Naive B cell (primary cell): Measurements from ENCODE around the gene GPR142. TPM values are rescaled to one million over a fixed set of nuclear protein-coding genes. Genes with fewer than 3 reads are reported as not detected.

Experiments
- ATAC-seq, 2 donors: fragments of 150-1000 bp; cut with Tn5 transposase; 2 replicates each; pipeline ENCODE4 v1.10.0; 2021; ENCODE audit warnings: low read depth in 2 of 2, mild to moderate bottlenecking in 2 of 2, moderate library complexity in 2 of 2
- DNase-seq: peaks from one replicate; pipeline ENCODE4 v3.0.0; 2022
- H3K27ac Mint-ChIP-seq, 6 donors: one replicate each; pipeline ENCODE4 v1.8.0; 2020 to 2022; ENCODE audit warnings: mild to moderate bottlenecking in 6 of 6, mixed read lengths in 6 of 6, moderate library complexity in 5 of 6, inconsistent platforms in 2 of 6
- H3K27me3 Mint-ChIP-seq, 3 donors: one replicate each; pipeline ENCODE4 v1.8.0; 2021 to 2022; ENCODE audit warnings: mixed read lengths in 3 of 3, mild to moderate bottlenecking in 1 of 3
- H3K36me3 Mint-ChIP-seq, 2 donors: one replicate each; pipeline ENCODE4 v1.8.0; 2020 to 2022; ENCODE audit warnings: mixed read lengths in 2 of 2, inconsistent platforms in 1 of 2, mild to moderate bottlenecking in 1 of 2
- H3K4me1 Mint-ChIP-seq, 3 donors: one replicate each; pipeline ENCODE4 v1.8.0; 2020 to 2022; ENCODE audit warnings: mixed read lengths in 3 of 3, inconsistent platforms in 1 of 3, mild to moderate bottlenecking in 1 of 3, moderate library complexity in 1 of 3
- H3K4me3 Mint-ChIP-seq, 8 donors: one replicate each; pipeline ENCODE4 v1.8.0; 2020 to 2022; ENCODE audit warnings: mild to moderate bottlenecking in 8 of 8, mixed read lengths in 8 of 8, moderate library complexity in 8 of 8, inconsistent platforms in 2 of 8
- H3K9me3 Mint-ChIP-seq, 7 donors: one replicate each; pipeline ENCODE4 v1.8.0; 2020 to 2022; ENCODE audit warnings: mixed read lengths in 7 of 7, mild to moderate bottlenecking in 5 of 7, inconsistent platforms in 2 of 7, moderate library complexity in 1 of 7
- polyA plus RNA-seq, 6 donors: library from polyadenylated mRNA; unstranded; fragments of 300-500 nt; fragmentation: Illumina TruSeq; gene quantifications; one replicate each; pipeline ENCODE4 v1.2.3, GENCODE V29; 2021; ENCODE audit warnings: low read depth in 6 of 6

GPR142 gene
- polyA plus RNA-seq, 6 donors from 2014 or later = not detected

GRCh38 chr17:74351552-74352210 lies 15.6 kb upstream of the GPR142 start:
- no peak for ATAC-seq
- DNase-seq = no peak
- H3K27me3 Mint-ChIP-seq = peaks cover 16 to 75% (median 68%) of the 10 kb centered on the region in 3 donors

GRCh38 chr17:74353446-74354060 lies 13.8 kb upstream of the GPR142 start:
- ATAC-seq (no peak), DNase-seq (no peak)
- Mint-ChIP-seq H3K27ac (no peak overlapping the region), H3K9me3 (peaks cover 0 to 1% (median 0%) of the 10 kb centered on the region in 7 donors), H3K36me3 (no peaks in the 10 kb centered on the region), H3K27me3 (peaks cover 17 to 77% (median 68%) of the 10 kb centered on the region in 3 donors), H3K4me3 (peak overlapping the region in 1 of 8 donors; percentile 42), H3K4me1 (peaks cover 0 to 8% (median 6%) of the 10 kb centered on the region in 3 donors)

More at GRCh38 chr17:74351552-74352210, 15.6 kb upstream of the GPR142 start:
- no peaks in the 10 kb centered on the region for H3K36me3 Mint-ChIP-seq
- no peak overlapping the region for H3K27ac Mint-ChIP-seq
- no peak overlapping the region for H3K4me3 Mint-ChIP-seq
- peaks cover 0 to 2% (median 0%) of the 10 kb centered on the region in 7 donors for H3K9me3 Mint-ChIP-seq
- peaks cover 0 to 6% (median 4%) of the 10 kb centered on the region in 3 donors for H3K4me1 Mint-ChIP-seq

GRCh38 chr17:74354123-74354522 lies 13.2 kb upstream of the GPR142 start:
- peaks cover 0 to 11% (median 6%) of the 10 kb centered on the region in 3 donors for H3K4me1 Mint-ChIP-seq
- no peak overlapping the region for H3K27ac Mint-ChIP-seq
- H3K27me3 Mint-ChIP-seq = peaks cover 20 to 78% (median 67%) of the 10 kb centered on the region in 3 donors
- H3K36me3 Mint-ChIP-seq = no peaks in the 10 kb centered on the region
- DNase-seq (no peak), ATAC-seq (peak; percentile 36 to 49)
- peaks cover 0 to 2% (median 0%) of the 10 kb centered on the region in 7 donors for H3K9me3 Mint-ChIP-seq
- peak overlapping the region in 1 of 8 donors; percentile 42 for H3K4me3 Mint-ChIP-seq

GRCh38 chr17:74354561-74354960 lies 12.7 kb upstream of the GPR142 start:
- DNase-seq = no peak
- Mint-ChIP-seq H3K4me3 (no peak overlapping the region), H3K27me3 (peaks cover 20 to 82% (median 67%) of the 10 kb centered on the region in 3 donors), H3K36me3 (no peaks in the 10 kb centered on the region), H3K27ac (no peak overlapping the region), H3K4me1 (peaks cover 0 to 11% (median 6%) of the 10 kb centered on the region in 3 donors), H3K9me3 (peaks cover 0 to 2% (median 0%) of the 10 kb centered on the region in 7 donors)
- no peak for ATAC-seq

GRCh38 chr17:74355065-74355464 lies 12.2 kb upstream of the GPR142 start:
- no peak overlapping the region for H3K4me3 Mint-ChIP-seq
- no peak for ATAC-seq
- H3K27ac Mint-ChIP-seq = no peak overlapping the region
- H3K4me1 Mint-ChIP-seq = peaks cover 0 to 11% (median 6%) of the 10 kb centered on the region in 3 donors
- H3K36me3 Mint-ChIP-seq = no peaks in the 10 kb centered on the region
- peaks cover 0 to 2% (median 0%) of the 10 kb centered on the region in 7 donors for H3K9me3 Mint-ChIP-seq
- H3K27me3 Mint-ChIP-seq = peaks cover 18 to 84% (median 64%) of the 10 kb centered on the region in 3 donors
- no peak for DNase-seq

- Mint-ChIP-seq H3K4me3 (peak overlapping the region in 1 of 8 donors; percentile 32), H3K36me3 (no peaks in the 10 kb centered on the region), H3K9me3 (peaks cover 0 to 2% (median 0%) of the 10 kb centered on the region in 7 donors), H3K27ac (no peak overlapping the region), H3K27me3 (peaks cover 31 to 92% (median 73%) of the 10 kb centered on the region in 3 donors), H3K4me1 (peaks cover 0 to 13% (median 6%) of the 10 kb centered on the region in 3 donors)
- DNase-seq (no peak), ATAC-seq (no peak)
These were observed 10.4 kb upstream of the GPR142 start for GRCh38 chr17:74356646-74357465.

GRCh38 chr17:74357466-74357809 lies 9.9 kb upstream of the GPR142 start:
- ATAC-seq (no peak), DNase-seq (no peak)
- no peak overlapping the region for H3K27ac Mint-ChIP-seq
- peaks cover 31 to 92% (median 79%) of the 10 kb centered on the region in 3 donors for H3K27me3 Mint-ChIP-seq
- H3K4me1 Mint-ChIP-seq = peaks cover 0 to 13% (median 6%) of the 10 kb centered on the region in 3 donors
- H3K9me3 Mint-ChIP-seq = peaks cover 0 to 2% (median 0%) of the 10 kb centered on the region in 7 donors
- no peak overlapping the region for H3K4me3 Mint-ChIP-seq
- no peaks in the 10 kb centered on the region for H3K36me3 Mint-ChIP-seq

GRCh38 chr17:74358697-74359096 lies 8.6 kb upstream of the GPR142 start:
- Mint-ChIP-seq H3K36me3 (no peaks in the 10 kb centered on the region), H3K27ac (no peak overlapping the region), H3K9me3 (peaks cover 0 to 2% (median 0%) of the 10 kb centered on the region in 7 donors), H3K27me3 (peaks cover 26 to 89% (median 76%) of the 10 kb centered on the region in 3 donors), H3K4me1 (peaks cover 0 to 11% (median 6%) of the 10 kb centered on the region in 3 donors), H3K4me3 (peak overlapping the region in 1 of 8 donors; percentile 66)
- no peak for ATAC-seq
- no peak for DNase-seq

- ATAC-seq (no peak), DNase-seq (no peak)
- Mint-ChIP-seq H3K36me3 (no peaks in the 10 kb centered on the region), H3K4me3 (no peak overlapping the region), H3K9me3 (peaks cover 0 to 2% (median 0%) of the 10 kb centered on the region in 7 donors), H3K27ac (no peak overlapping the region), H3K27me3 (peaks cover 26 to 78% (median 72%) of the 10 kb centered on the region in 3 donors), H3K4me1 (peaks cover 0 to 9% (median 0%) of the 10 kb centered on the region in 3 donors)
These were observed 7.4 kb upstream of the GPR142 start for GRCh38 chr17:74359916-74360315.

GRCh38 chr17:74360899-74361229 lies 6.4 kb upstream of the GPR142 start:
- peaks cover 31 to 75% (median 62%) of the 10 kb centered on the region in 3 donors for H3K27me3 Mint-ChIP-seq
- H3K9me3 Mint-ChIP-seq = peaks cover 0 to 2% (median 0%) of the 10 kb centered on the region in 7 donors
- H3K36me3 Mint-ChIP-seq = no peaks in the 10 kb centered on the region
- peaks cover 0 to 9% (median 0%) of the 10 kb centered on the region in 3 donors for H3K4me1 Mint-ChIP-seq
- DNase-seq = no peak
- ATAC-seq = no peak
- no peak overlapping the region for H3K4me3 Mint-ChIP-seq
- H3K27ac Mint-ChIP-seq = no peak overlapping the region

GRCh38 chr17:74361230-74362068 lies 5.9 kb upstream of the GPR142 start, which contains the start of gene BTBD17:
BTBD17 (minus strand) TSS chr17:74361868; CDS start chr17:74361819, 49 bp downstream.
- H3K4me1 Mint-ChIP-seq = peaks cover 0 to 9% (median 0%) of the 10 kb centered on the region in 3 donors

GRCh38 chr17:74362069-74362405 lies 5.3 kb upstream of the GPR142 start:
- DNase-seq (no peak), ATAC-seq (no peak)
- H3K9me3 Mint-ChIP-seq = peaks cover 0 to 2% (median 0%) of the 10 kb centered on the region in 7 donors
- no peak overlapping the region for H3K4me3 Mint-ChIP-seq
- peaks cover 31 to 75% (median 63%) of the 10 kb centered on the region in 3 donors for H3K27me3 Mint-ChIP-seq
- no peaks in the 10 kb centered on the region for H3K36me3 Mint-ChIP-seq
- no peak overlapping the region for H3K27ac Mint-ChIP-seq
- peaks cover 0 to 9% (median 0%) of the 10 kb centered on the region in 3 donors for H3K4me1 Mint-ChIP-seq

More at GRCh38 chr17:74361230-74362068, 5.9 kb upstream of the GPR142 start, which contains the start of gene BTBD17:
- Mint-ChIP-seq H3K9me3 (peaks cover 0 to 2% (median 0%) of the 10 kb centered on the region in 7 donors), H3K36me3 (no peaks in the 10 kb centered on the region), H3K4me3 (no peak within 1 kb of the TSS), H3K27me3 (peaks cover 31 to 74% (median 59%) of the 10 kb centered on the region in 3 donors), H3K27ac (no peak within 1 kb of the TSS)
- DNase-seq (no peak), ATAC-seq (peak in 1 of 2 donors; percentile 37)
